Suprapubic skin (tissue), 4 donors: Measurements from ENCODE around the gene PARP14. TPM values are rescaled to one million over a fixed set of nuclear protein-coding genes. Genes with fewer than 3 reads are reported as not detected.
"Not testable (repeated sequence)": the region's sequence is repeated elsewhere in the genome, so short reads cannot be mapped to it uniquely, and the experiment has no call there.

Source experiments
- DNase-seq, 2 donors: peaks; one replicate each; pipeline ENCODE4 v3.0.0-alpha.2; 2019; ENCODE audit warnings: low spot score in 2 of 2
- H3K27ac ChIP-seq: fragments of 200-600 bp; sonication (generic); one replicate; pipeline ENCODE4 v1.5.1; 2019
- H3K27me3 ChIP-seq: fragments of 200-600 bp; sonication (generic); one replicate; pipeline ENCODE4 v1.5.1; 2019
- H3K36me3 ChIP-seq: fragments of 200-600 bp; sonication (generic); one replicate; pipeline ENCODE4 v1.5.1; 2019
- H3K4me1 ChIP-seq: fragments of 200-600 bp; sonication (generic); one replicate; pipeline ENCODE4 v1.5.1; 2019
- H3K4me3 ChIP-seq: fragments of 200-600 bp; sonication (generic); one replicate; pipeline ENCODE4 v1.5.1; 2019; ENCODE audit warnings: mild to moderate bottlenecking
- H3K9me3 ChIP-seq: fragments of 200-600 bp; sonication (generic); one replicate; pipeline ENCODE4 v1.5.1; 2019
- CTCF ChIP-seq, 2 donors: fragments of 200-600 bp in 1 of 2; fragments of 450-650 bp in 1 of 2; sonication (generic) in 1 of 2; IDR thresholded peaks; one replicate each; pipeline ENCODE4 v1.5.1; 2016 to 2019; ENCODE audit warnings: antibody characterized with exemption in 2 of 2, mild to moderate bottlenecking in 1 of 2, moderate library complexity in 1 of 2
- EP300 ChIP-seq: sonication (generic); formaldehyde crosslinking; IDR thresholded peaks from one replicate; pipeline ENCODE4 v1.6.1; 2017; ENCODE audit warnings: antibody characterized with exemption
- POLR2A ChIP-seq, 2 donors: fragments of 450-650 bp; IDR thresholded peaks; one replicate each; pipeline ENCODE4 v1.6.1; 2017; ENCODE audit warnings: antibody characterized with exemption in 2 of 2, mild to moderate bottlenecking in 2 of 2, moderate library complexity in 2 of 2
- POLR2AphosphoS5 ChIP-seq, 3 donors: sonication (generic); formaldehyde crosslinking; IDR thresholded peaks; one replicate each; pipeline ENCODE4 v1.6.1; 2017; ENCODE audit warnings: antibody characterized with exemption in 3 of 3
- WGBS: methylation state at CpG from one replicate; pipeline ENCODE4 v1.1.5; 2018; 5-methylcytosine and 5-hydroxymethylcytosine counted together
- total RNA-seq, 4 donors: library from RNA; depleted of rRNA; stranded (reverse); fragments of >200 nt; gene quantifications; one replicate each; pipeline ENCODE4 v1.1.0, GENCODE V29; 2016

The PARP14 gene
- total RNA-seq, 4 donors from 2014 or later, result 5.2 to 34.9 (median 14.5) TPM

DNA sequence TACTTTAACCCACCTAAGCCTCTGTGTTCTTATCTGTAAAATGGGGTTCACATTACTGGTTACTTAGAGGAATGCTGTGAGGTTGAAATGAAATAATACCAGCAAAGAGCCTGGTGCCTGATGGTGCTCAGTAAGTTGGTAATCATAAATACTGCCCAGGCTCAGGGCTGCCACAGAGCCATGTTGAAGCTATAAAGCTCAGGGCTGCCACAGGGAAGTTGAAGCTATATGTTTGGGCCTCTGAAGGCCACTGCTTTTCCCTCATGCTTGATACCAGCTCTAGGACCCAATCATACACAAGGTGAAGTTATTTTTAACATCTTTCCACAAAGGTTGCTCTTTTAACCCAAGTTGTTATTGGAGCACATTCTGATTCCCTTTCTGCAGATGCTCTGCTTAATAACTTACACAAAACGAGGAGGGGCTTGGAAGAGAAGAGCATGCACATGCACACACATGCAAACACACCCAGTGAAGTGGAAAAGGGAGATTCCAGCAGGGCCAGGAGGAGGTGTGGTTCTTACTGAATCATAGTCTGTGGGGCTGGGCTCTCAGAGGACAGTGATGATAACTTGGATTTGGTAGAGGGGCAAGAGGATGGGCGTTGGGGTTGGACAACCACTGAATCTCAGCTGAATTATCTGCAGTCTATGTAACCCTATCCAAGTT lies 17.4 kb downstream of the PARP14 start:
- TF ChIP-seq POLR2AphosphoS5 (IDR thresholded peaks at IDR 0.05), result no peak
- no peak for TF ChIP-seq CTCF (IDR thresholded peaks at IDR 0.05)
- TF ChIP-seq POLR2A (IDR thresholded peaks at IDR 0.05), result no peak
- no peak for DNase-seq
- Histone ChIP-seq H3K4me1 (no peaks in the 10 kb centered on the region), H3K27me3 (no peaks in the 10 kb centered on the region), H3K36me3 (peaks cover 53% of the 10 kb centered on the region), H3K9me3 (no peaks in the 10 kb centered on the region), H3K4me3 (no peak overlapping the region), H3K27ac (no peak overlapping the region)
- 43% methylated on average over 2 of the region's 2 CpGs for WGBS

GRCh38 chr3:122700193-122700592 lies 19.6 kb downstream of the PARP14 start:
- WGBS, result 72% methylated on average over 2 of the region's 2 CpGs
- H3K27ac ChIP-seq, result no peak overlapping the region
- no peaks in the 10 kb centered on the region for H3K9me3 ChIP-seq
- peaks cover 45% of the 10 kb centered on the region for H3K36me3 ChIP-seq
- no peak for DNase-seq
- no peak overlapping the region for H3K4me3 ChIP-seq
- H3K27me3 ChIP-seq, result no peaks in the 10 kb centered on the region
- TF ChIP-seq POLR2A (IDR thresholded peaks at IDR 0.05) (no peak), CTCF (IDR thresholded peaks at IDR 0.05) (no peak), POLR2AphosphoS5 (IDR thresholded peaks at IDR 0.05) (no peak), EP300 (no peak)
- H3K4me1 ChIP-seq, result no peaks in the 10 kb centered on the region

DNA sequence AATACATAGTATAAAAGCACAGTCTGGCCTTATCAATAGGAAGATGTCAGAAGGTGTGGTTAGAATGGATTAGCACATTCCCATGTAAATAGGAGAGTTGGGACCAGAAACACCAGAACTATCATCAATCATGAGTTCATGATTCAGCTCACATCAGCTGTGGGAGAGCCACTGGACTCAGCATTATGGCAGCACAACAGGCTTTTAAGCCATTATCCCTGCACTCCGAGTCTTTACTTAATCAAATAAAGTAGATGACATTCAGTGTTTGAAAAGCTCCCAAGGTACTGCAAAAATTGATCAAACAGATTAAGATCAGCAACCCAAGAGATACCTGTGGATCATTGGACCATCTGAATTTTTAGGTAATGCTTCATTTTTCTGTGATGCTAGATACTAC lies 24.7 kb downstream of the PARP14 start:
- H3K27me3 ChIP-seq, result no peaks in the 10 kb centered on the region
- no peaks in the 10 kb centered on the region for H3K9me3 ChIP-seq
- 97% methylated on average over 1 of the region's 1 CpG for WGBS
- H3K27ac ChIP-seq, result no peak overlapping the region
- no peak for DNase-seq
- no peak overlapping the region for H3K4me3 ChIP-seq
- H3K36me3 ChIP-seq, result peaks cover 32% of the 10 kb centered on the region
- TF ChIP-seq EP300 (no peak), CTCF (IDR thresholded peaks at IDR 0.05) (no peak), POLR2A (IDR thresholded peaks at IDR 0.05) (no peak), POLR2AphosphoS5 (IDR thresholded peaks at IDR 0.05) (no peak)
- no peaks in the 10 kb centered on the region for H3K4me1 ChIP-seq

- H3K27ac ChIP-seq, DNase-seq, H3K4me1 ChIP-seq, H3K27me3 ChIP-seq, H3K9me3 ChIP-seq, H3K4me3 ChIP-seq: not testable (repeated sequence)
- WGBS, result 95% methylated on average over 1 of the region's 1 CpG
- peaks cover 40% of the 10 kb centered on the region for H3K36me3 ChIP-seq
Observed at GRCh38 chr3:122710616-122711251, 30.1 kb downstream of the PARP14 start.

- no peak for TF ChIP-seq CTCF (IDR thresholded peaks at IDR 0.05)
- TF ChIP-seq POLR2A (IDR thresholded peaks at IDR 0.05), result no peak
- no peak for TF ChIP-seq POLR2AphosphoS5 (IDR thresholded peaks at IDR 0.05)
- TF ChIP-seq EP300, result no peak
- no peak overlapping the region for H3K27ac ChIP-seq
- no peaks in the 10 kb centered on the region for H3K9me3 ChIP-seq
- no peak for DNase-seq
- H3K27me3 ChIP-seq, result no peaks in the 10 kb centered on the region
- 89% methylated on average over 3 of the region's 3 CpGs for WGBS
- H3K4me1 ChIP-seq, result no peaks in the 10 kb centered on the region
- no peak overlapping the region for H3K4me3 ChIP-seq
- peaks cover 67% of the 10 kb centered on the region for H3K36me3 ChIP-seq
Observed at GRCh38 chr3:122714273-122714672, 33.6 kb downstream of the PARP14 start.
